Measurements from ENCODE around the gene PIP4P1.

PIP4P1 gene

GRCh38 chr14:20477211-20477876, 16.1 kb upstream of the PIP4P1 start:
- H3K4me3 ChIP-seq (ENCODE audit: control insufficient read depth in 1 of 7, extremely low read depth in 1 of 7, insufficient read depth in 4 of 7, low read depth in 2 of 7, low read length in 6 of 7) = peak overlapping the region in 2 of 7 experiments; percentile 13 to 20
- CTCF ChIA-PET = no interaction called here
- no peaks in the 10 kb centered on the region for H3K9me3 ChIP-seq (ENCODE audit: control extremely low read depth in 1 of 5, control insufficient read depth in 4 of 5, insufficient read depth in 2 of 5, low read depth in 1 of 5, low read length in 4 of 5)
- H3K27me3 ChIP-seq (replicated peaks in 2 of 5; ENCODE audit: control insufficient read depth in 4 of 5, insufficient read depth in 5 of 5, low read length in 4 of 5) = no peaks in the 10 kb centered on the region
- H3K36me3 ChIP-seq (ENCODE audit: control insufficient read depth in 4 of 4, insufficient read depth in 4 of 4, low read length in 3 of 4) = peaks cover 17 to 59% (median 38%) of the 10 kb centered on the region in 4 experiments
- H3K27ac ChIP-seq (ENCODE audit: insufficient read depth in 1 of 2, low read depth in 1 of 2, low read length in 2 of 2, poor library complexity in 1 of 2, severe bottlenecking in 2 of 2) = peak overlapping the region; percentile 10 to 52
- peak; percentile 83 to 96 (median 92) for DNase-seq
- H3K4me1 ChIP-seq (ENCODE audit: control extremely low read depth in 1 of 4, control insufficient read depth in 4 of 4, insufficient read depth in 4 of 4, low read length in 3 of 4) = peaks cover 8 to 26% (median 23%) of the 10 kb centered on the region in 4 experiments
- 0% methylated on average over 1 of the region's 1 CpG for WGBS (ENCODE audit: insufficient coverage)
- POLR2A ChIA-PET = interaction anchor here (1.3 to 1.4 kb wide), 3 partner anchors 8 to 21 kb away, joined by 3 to 7 read pairs (median 4); partner anchors contain the start of gene PNP

- WGBS (ENCODE audit: insufficient coverage) = 61% methylated on average over 4 of the region's 5 CpGs
These were observed 15.5 kb upstream of the PIP4P1 start for GRCh38 chr14:20476776-20477175.

GRCh38 chr14:20472536-20473169, 11.4 kb upstream of the PIP4P1 start:
- ChIA-PET POLR2A (no interaction called here), CTCF (interaction anchor here (0.6 kb wide), 1 partner anchor 61 kb away, joined by 4 read pairs; no protein-coding TSS in a partner anchor)
- no CpG with 5 or more reads among the region's 2 CpGs for WGBS (ENCODE audit: insufficient coverage)
- Histone ChIP-seq H3K36me3 (ENCODE audit: control insufficient read depth in 4 of 4, insufficient read depth in 4 of 4, low read length in 3 of 4) (peaks cover 17 to 62% (median 41%) of the 10 kb centered on the region in 4 experiments), H3K4me3 (ENCODE audit: control insufficient read depth in 1 of 7, extremely low read depth in 1 of 7, insufficient read depth in 4 of 7, low read depth in 2 of 7, low read length in 6 of 7) (no peak overlapping the region), H3K4me1 (ENCODE audit: control extremely low read depth in 1 of 4, control insufficient read depth in 4 of 4, insufficient read depth in 4 of 4, low read length in 3 of 4) (peaks cover 15 to 47% (median 38%) of the 10 kb centered on the region in 4 experiments), H3K9me3 (ENCODE audit: control extremely low read depth in 1 of 5, control insufficient read depth in 4 of 5, insufficient read depth in 2 of 5, low read depth in 1 of 5, low read length in 4 of 5) (no peaks in the 10 kb centered on the region), H3K27ac (ENCODE audit: insufficient read depth in 1 of 2, low read depth in 1 of 2, low read length in 2 of 2, poor library complexity in 1 of 2, severe bottlenecking in 2 of 2) (no peak overlapping the region), H3K27me3 (replicated peaks in 2 of 5; ENCODE audit: control insufficient read depth in 4 of 5, insufficient read depth in 5 of 5, low read length in 4 of 5) (no peaks in the 10 kb centered on the region)
- peak in 1 of 3 donors; percentile 26 for DNase-seq

More at GRCh38 chr14:20476776-20477175, 15.5 kb upstream of the PIP4P1 start:
- H3K27me3 ChIP-seq (replicated peaks in 2 of 5; ENCODE audit: control insufficient read depth in 4 of 5, insufficient read depth in 5 of 5, low read length in 4 of 5) = no peaks in the 10 kb centered on the region
- ChIA-PET CTCF (interaction anchor here (0.7 to 1.4 kb wide), 2 partner anchors 35 to 42 kb away, joined by 3 to 4 read pairs; no protein-coding TSS in a partner anchor), POLR2A (interaction anchor here (1.3 kb wide), 1 partner anchor 20 kb away, joined by 3 read pairs; no protein-coding TSS in a partner anchor)
- H3K4me3 ChIP-seq (ENCODE audit: control insufficient read depth in 1 of 7, extremely low read depth in 1 of 7, insufficient read depth in 4 of 7, low read depth in 2 of 7, low read length in 6 of 7) = peak overlapping the region in 2 of 7 experiments; percentile 1 to 2
- H3K9me3 ChIP-seq (ENCODE audit: control extremely low read depth in 1 of 5, control insufficient read depth in 4 of 5, insufficient read depth in 2 of 5, low read depth in 1 of 5, low read length in 4 of 5) = no peaks in the 10 kb centered on the region
- peak overlapping the region in 1 of 2 experiments; percentile 52 for H3K27ac ChIP-seq (ENCODE audit: insufficient read depth in 1 of 2, low read depth in 1 of 2, low read length in 2 of 2, poor library complexity in 1 of 2, severe bottlenecking in 2 of 2)
- peaks cover 8 to 26% (median 24%) of the 10 kb centered on the region in 4 experiments for H3K4me1 ChIP-seq (ENCODE audit: control extremely low read depth in 1 of 4, control insufficient read depth in 4 of 4, insufficient read depth in 4 of 4, low read length in 3 of 4)
- peak in 2 of 3 donors; percentile 36 to 49 for DNase-seq
- peaks cover 17 to 65% (median 42%) of the 10 kb centered on the region in 4 experiments for H3K36me3 ChIP-seq (ENCODE audit: control insufficient read depth in 4 of 4, insufficient read depth in 4 of 4, low read length in 3 of 4)

DNA sequence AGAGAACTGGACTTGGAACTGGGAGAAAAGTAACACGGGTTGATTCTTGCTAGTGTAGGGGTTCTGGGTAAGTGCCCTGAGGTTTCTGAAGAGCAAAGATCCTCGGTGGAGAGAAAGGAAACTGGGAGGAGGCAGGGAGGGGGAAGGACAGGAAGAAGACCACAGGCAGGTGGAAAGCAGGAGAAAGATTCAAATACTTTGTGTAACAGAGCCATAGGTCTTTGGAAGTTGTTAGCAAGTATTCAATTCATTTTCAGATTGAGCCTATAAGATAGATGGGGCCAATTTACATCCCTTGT, 9.3 kb upstream of the PIP4P1 start:
- Histone ChIP-seq H3K4me1 (ENCODE audit: control extremely low read depth in 1 of 4, control insufficient read depth in 4 of 4, insufficient read depth in 4 of 4, low read length in 3 of 4) (peaks cover 8 to 28% (median 23%) of the 10 kb centered on the region in 4 experiments), H3K27me3 (replicated peaks in 2 of 5; ENCODE audit: control insufficient read depth in 4 of 5, insufficient read depth in 5 of 5, low read length in 4 of 5) (no peaks in the 10 kb centered on the region), H3K9me3 (ENCODE audit: control extremely low read depth in 1 of 5, control insufficient read depth in 4 of 5, insufficient read depth in 2 of 5, low read depth in 1 of 5, low read length in 4 of 5) (no peaks in the 10 kb centered on the region), H3K27ac (ENCODE audit: insufficient read depth in 1 of 2, low read depth in 1 of 2, low read length in 2 of 2, poor library complexity in 1 of 2, severe bottlenecking in 2 of 2) (peak overlapping the region in 1 of 2 experiments; percentile 88), H3K4me3 (ENCODE audit: control insufficient read depth in 1 of 7, extremely low read depth in 1 of 7, insufficient read depth in 4 of 7, low read depth in 2 of 7, low read length in 6 of 7) (peak overlapping the region in 6 of 7 experiments; percentile 74 to 98 (median 89)), H3K36me3 (ENCODE audit: control insufficient read depth in 4 of 4, insufficient read depth in 4 of 4, low read length in 3 of 4) (peaks cover 17 to 42% (median 29%) of the 10 kb centered on the region in 4 experiments)
- CTCF ChIA-PET = interaction anchor here (1.2 to 3.2 kb wide), 8 partner anchors 9 to 227 kb away, joined by 3 to 14 read pairs (median 5); partner anchors contain the start of gene PIP4P1
- DNase-seq = no peak
- WGBS (ENCODE audit: insufficient coverage) = 8% methylated on average over 2 of the region's 2 CpGs
- POLR2A ChIA-PET = interaction anchor here (1.4 to 1.9 kb wide), 2 partner anchors 16 to 56 kb away, joined by 4 to 15 read pairs; partner anchors contain the start of genes APEX1 and OSGEP

DNA sequence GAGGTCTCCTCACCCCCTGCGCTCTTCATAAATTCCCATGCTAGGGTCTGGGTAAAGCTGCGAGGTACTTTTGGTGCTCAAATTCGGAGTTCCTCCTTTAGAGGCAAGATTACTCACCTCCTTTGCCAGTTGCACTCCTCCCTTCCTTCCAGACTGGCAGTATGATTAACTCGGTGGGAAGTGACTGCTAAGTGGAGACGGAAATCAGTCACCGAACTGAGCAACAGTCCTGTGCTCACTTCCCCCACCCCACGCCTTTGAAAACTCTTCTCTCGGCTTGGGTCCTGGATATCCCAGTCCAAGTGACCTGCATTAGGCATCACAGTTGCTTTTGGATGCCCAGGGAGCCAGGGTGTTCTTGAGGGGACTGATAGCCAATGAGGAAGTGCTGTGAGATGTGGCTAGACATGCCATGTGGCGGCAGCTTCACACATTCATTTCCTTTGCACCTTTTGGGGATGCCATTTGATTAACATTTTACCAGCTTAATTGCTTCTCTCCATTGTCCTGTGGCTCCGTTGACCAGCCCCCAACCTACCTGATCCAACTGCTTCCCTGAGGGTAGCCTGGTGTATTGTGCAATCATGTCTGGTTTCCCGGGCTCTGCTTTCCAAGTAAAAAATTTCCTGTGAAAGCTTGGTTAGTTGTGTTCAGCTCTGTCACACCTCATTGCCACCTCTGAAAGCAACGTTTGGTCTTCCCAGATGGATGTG, 8.8 kb upstream of the PIP4P1 start:
- H3K4me1 ChIP-seq (ENCODE audit: control extremely low read depth in 1 of 4, control insufficient read depth in 4 of 4, insufficient read depth in 4 of 4, low read length in 3 of 4) = peaks cover 8 to 28% (median 23%) of the 10 kb centered on the region in 4 experiments
- H3K36me3 ChIP-seq (ENCODE audit: control insufficient read depth in 4 of 4, insufficient read depth in 4 of 4, low read length in 3 of 4) = peaks cover 13 to 37% (median 25%) of the 10 kb centered on the region in 4 experiments
- H3K9me3 ChIP-seq (ENCODE audit: control extremely low read depth in 1 of 5, control insufficient read depth in 4 of 5, insufficient read depth in 2 of 5, low read depth in 1 of 5, low read length in 4 of 5) = no peaks in the 10 kb centered on the region
- peak; percentile 80 to 88 (median 84) for DNase-seq
- H3K4me3 ChIP-seq (ENCODE audit: control insufficient read depth in 1 of 7, extremely low read depth in 1 of 7, insufficient read depth in 4 of 7, low read depth in 2 of 7, low read length in 6 of 7) = peak overlapping the region; percentile 74 to 98 (median 87)
- 2% methylated on average over 5 of the region's 12 CpGs for WGBS (ENCODE audit: insufficient coverage)
- peak overlapping the region; percentile 68 to 88 for H3K27ac ChIP-seq (ENCODE audit: insufficient read depth in 1 of 2, low read depth in 1 of 2, low read length in 2 of 2, poor library complexity in 1 of 2, severe bottlenecking in 2 of 2)
- H3K27me3 ChIP-seq (replicated peaks in 2 of 5; ENCODE audit: control insufficient read depth in 4 of 5, insufficient read depth in 5 of 5, low read length in 4 of 5) = no peaks in the 10 kb centered on the region
- CTCF ChIA-PET = interaction anchor here (0.9 to 3.2 kb wide), 11 partner anchors 9 to 227 kb away, joined by 3 to 14 read pairs (median 4); partner anchors contain the start of gene PIP4P1
- POLR2A ChIA-PET = interaction anchor here (0.6 to 1.9 kb wide), 9 partner anchors 8 to 127 kb away, joined by 3 to 15 read pairs (median 4); partner anchors contain the start of genes APEX1, OSGEP, PARP2 and PIP4P1

DNA sequence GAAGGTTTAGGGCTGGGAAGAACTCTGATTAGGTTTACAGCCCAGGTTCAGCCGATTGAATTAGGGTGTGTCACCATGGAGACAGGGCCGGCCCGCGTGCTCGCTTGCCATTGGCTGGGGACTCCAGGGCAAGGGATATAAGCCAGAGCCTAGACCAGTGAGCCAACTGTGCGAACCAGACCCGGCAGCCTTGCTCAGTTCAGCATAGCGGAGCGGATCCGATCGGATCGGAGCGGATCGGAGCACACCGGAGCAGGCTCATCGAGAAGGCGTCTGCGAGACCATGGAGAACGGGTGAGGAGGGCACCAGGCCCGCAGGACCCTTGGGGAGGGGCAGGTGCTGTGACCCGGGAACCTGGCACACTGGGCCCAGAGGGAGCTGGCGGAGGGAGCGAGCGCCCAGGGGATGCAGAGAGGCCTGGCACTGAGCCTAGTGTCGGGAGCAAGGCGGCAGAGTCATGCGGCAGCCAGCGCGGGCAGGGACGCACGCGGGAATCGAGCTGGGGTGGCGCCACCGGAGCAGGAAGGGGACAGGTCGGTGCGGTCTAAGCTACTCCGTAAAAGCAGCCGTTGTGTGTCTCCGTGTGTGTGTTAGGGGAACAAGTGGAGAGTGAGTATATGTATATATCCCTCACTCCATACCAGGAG, 8.1 kb upstream of the PIP4P1 start, which contains the start of gene PNP:
Gene PNP (plus strand): TSS at position 165 of the 648 bp plus-strand sequence. CDS start 119 bp downstream, at position 284.
- Histone ChIP-seq H3K27me3 (replicated peaks in 2 of 5; ENCODE audit: control insufficient read depth in 4 of 5, insufficient read depth in 5 of 5, low read length in 4 of 5) (no peaks in the 10 kb centered on the region), H3K9me3 (ENCODE audit: control extremely low read depth in 1 of 5, control insufficient read depth in 4 of 5, insufficient read depth in 2 of 5, low read depth in 1 of 5, low read length in 4 of 5) (no peaks in the 10 kb centered on the region), H3K36me3 (ENCODE audit: control insufficient read depth in 4 of 4, insufficient read depth in 4 of 4, low read length in 3 of 4) (peaks cover 8 to 30% (median 18%) of the 10 kb centered on the region in 4 experiments), H3K4me3 (ENCODE audit: control insufficient read depth in 1 of 7, extremely low read depth in 1 of 7, insufficient read depth in 4 of 7, low read depth in 2 of 7, low read length in 6 of 7) (peak within 1 kb of the TSS; percentile 74 to 98 (median 87)), H3K27ac (ENCODE audit: insufficient read depth in 1 of 2, low read depth in 1 of 2, low read length in 2 of 2, poor library complexity in 1 of 2, severe bottlenecking in 2 of 2) (peak within 1 kb of the TSS; percentile 68 to 88), H3K4me1 (ENCODE audit: control extremely low read depth in 1 of 4, control insufficient read depth in 4 of 4, insufficient read depth in 4 of 4, low read length in 3 of 4) (peaks cover 8 to 28% (median 23%) of the 10 kb centered on the region in 4 experiments)
- peak; percentile 87 to 95 (median 94) for DNase-seq
- ChIA-PET CTCF (interaction anchor here (0.9 to 3.2 kb wide), 11 partner anchors 8 to 228 kb away, joined by 3 to 14 read pairs (median 4); partner anchors contain the start of gene PIP4P1), POLR2A (interaction anchor here (0.6 to 1.9 kb wide), 11 partner anchors 8 to 126 kb away, joined by 3 to 15 read pairs (median 4); partner anchors contain the start of genes APEX1, OSGEP, PARP2 and PIP4P1)
- under 1% methylated on average over 33 of the region's 40 CpGs for WGBS (ENCODE audit: insufficient coverage)

Data from common myeloid progenitor, CD34-positive (primary cell).